ENCODE data around the gene TAS2R46.

- TF ChIP-seq CTCF (conservative IDR thresholded peaks at IDR 0.05; ENCODE audit: low read depth, low read length) = no peak
- TF ChIP-seq EZH2 (IDR thresholded peaks at IDR 0.05; ENCODE audit: borderline replicate concordance, low read depth, low read length, poor library complexity, severe bottlenecking) = no peak
Observed at GRCh38 chr12:11069854-11070365, 7.8 kb upstream of the TAS2R46 start.
